ENCODE measurements around the gene LRRC45. TPM values are rescaled to one million over a fixed set of nuclear protein-coding genes. Genes with fewer than 3 reads are reported as not detected.

LRRC45 gene
- total RNA-seq, 1 donor from 2014 or later: 8.2 TPM

- peak within 1 kb of the TSS; percentile 78 for H3K4me3 Mint-ChIP-seq (ENCODE audit: unreplicated experiment)
- DNase-seq (ENCODE audit: low spot score): no peak
- peaks cover 18% of the 10 kb centered on the region for H3K4me1 Mint-ChIP-seq (ENCODE audit: low read depth)
- H3K27ac Mint-ChIP-seq (ENCODE audit: unreplicated experiment): peak within 1 kb of the TSS; percentile 36
- no peaks in the 10 kb centered on the region for H3K36me3 Mint-ChIP-seq (ENCODE audit: low read depth)
- H3K9me3 Mint-ChIP-seq (ENCODE audit: low read depth): no peaks in the 10 kb centered on the region
- H3K27me3 Mint-ChIP-seq (ENCODE audit: low read depth): no peaks in the 10 kb centered on the region
- peak; percentile 11 for TF ChIP-seq CTCF (IDR thresholded peaks at IDR 0.05)
These were observed 660 bp upstream of the LRRC45 start, which contains the start of gene CENPX for GRCh38 chr17:82022310-82022980. Gene CENPX, minus strand, starts transcription at chr17:82022878. Its CDS starts 17 bp downstream, at chr17:82022861.

GRCh38 chr17:82023447-82024241 is 539 bp downstream of the LRRC45 start:
- Mint-ChIP-seq H3K4me3 (ENCODE audit: unreplicated experiment) (peak overlapping the region; percentile 64), H3K4me1 (ENCODE audit: low read depth) (peaks cover 18% of the 10 kb centered on the region)
- DNase-seq (ENCODE audit: low spot score): no peak

GRCh38 chr17:82024859-82025258 is 1.8 kb downstream of the LRRC45 start:
- peaks cover 20% of the 10 kb centered on the region for H3K4me1 Mint-ChIP-seq (ENCODE audit: low read depth)
- no peak for DNase-seq (ENCODE audit: low spot score)
- H3K9me3 Mint-ChIP-seq (ENCODE audit: low read depth): no peaks in the 10 kb centered on the region
- H3K4me3 Mint-ChIP-seq (ENCODE audit: unreplicated experiment): no peak overlapping the region
- no peaks in the 10 kb centered on the region for H3K36me3 Mint-ChIP-seq (ENCODE audit: low read depth)
- no peak for TF ChIP-seq CTCF (IDR thresholded peaks at IDR 0.05)
- H3K27me3 Mint-ChIP-seq (ENCODE audit: low read depth): no peaks in the 10 kb centered on the region
- H3K27ac Mint-ChIP-seq (ENCODE audit: unreplicated experiment): no peak overlapping the region

More at GRCh38 chr17:82023447-82024241, 539 bp downstream of the LRRC45 start:
- H3K36me3 Mint-ChIP-seq (ENCODE audit: low read depth): no peaks in the 10 kb centered on the region
- H3K9me3 Mint-ChIP-seq (ENCODE audit: low read depth): no peaks in the 10 kb centered on the region
- no peaks in the 10 kb centered on the region for H3K27me3 Mint-ChIP-seq (ENCODE audit: low read depth)
- no peak overlapping the region for H3K27ac Mint-ChIP-seq (ENCODE audit: unreplicated experiment)
- no peak for TF ChIP-seq CTCF (IDR thresholded peaks at IDR 0.05)

- H3K27me3 Mint-ChIP-seq (ENCODE audit: low read depth): no peaks in the 10 kb centered on the region
- H3K4me3 Mint-ChIP-seq (ENCODE audit: unreplicated experiment): no peak overlapping the region
- no peak overlapping the region for H3K27ac Mint-ChIP-seq (ENCODE audit: unreplicated experiment)
- H3K4me1 Mint-ChIP-seq (ENCODE audit: low read depth): peaks cover 22% of the 10 kb centered on the region
- TF ChIP-seq CTCF (IDR thresholded peaks at IDR 0.05): no peak
- no peaks in the 10 kb centered on the region for H3K9me3 Mint-ChIP-seq (ENCODE audit: low read depth)
- DNase-seq (ENCODE audit: low spot score): no peak
- H3K36me3 Mint-ChIP-seq (ENCODE audit: low read depth): no peaks in the 10 kb centered on the region
These were observed 2.4 kb downstream of the LRRC45 start for GRCh38 chr17:82025401-82026107.

- no peaks in the 10 kb centered on the region for H3K9me3 Mint-ChIP-seq (ENCODE audit: low read depth)
- DNase-seq (ENCODE audit: low spot score): no peak
- no peak overlapping the region for H3K27ac Mint-ChIP-seq (ENCODE audit: unreplicated experiment)
- H3K36me3 Mint-ChIP-seq (ENCODE audit: low read depth): no peaks in the 10 kb centered on the region
- no peaks in the 10 kb centered on the region for H3K27me3 Mint-ChIP-seq (ENCODE audit: low read depth)
- H3K4me3 Mint-ChIP-seq (ENCODE audit: unreplicated experiment): no peak overlapping the region
- TF ChIP-seq CTCF (IDR thresholded peaks at IDR 0.05): no peak
- peaks cover 19% of the 10 kb centered on the region for H3K4me1 Mint-ChIP-seq (ENCODE audit: low read depth)
These were observed 5.1 kb downstream of the LRRC45 start for GRCh38 chr17:82028246-82028645.
